Esophagus muscularis mucosa (tissue), 4 donors: ENCODE results near the gene UBE2G1. TPM values are rescaled to one million over a fixed set of nuclear protein-coding genes. Genes with fewer than 3 reads are reported as not detected.
A peak's percentile ranks its signal among the peaks of the same experiment; 100 is the strongest.

Source experiments
- DNase-seq: peaks from one replicate; pipeline ENCODE4 v3.0.0-alpha.2; 2017; ENCODE audit errors: extremely low spot score
- H3K27ac ChIP-seq, 4 donors: fragments of 200-600 bp; sonication (generic); replicated peaks in 1 of 4; 1 replicate in 3 of 4; 2 replicates in 1 of 4; pipeline ENCODE4 v1.5.1; 2016 to 2019; ENCODE audit warnings: mild to moderate bottlenecking in 1 of 4
- H3K27me3 ChIP-seq, 4 donors: fragments of 200-600 bp; sonication (generic); one replicate each; pipeline versions ENCODE4 v1.5.1 to v1.6.0; 2016 to 2019
- H3K36me3 ChIP-seq, 4 donors: fragments of 200-600 bp; sonication (generic); one replicate each; pipeline ENCODE4 v1.5.1; 2016 to 2019
- H3K4me1 ChIP-seq, 4 donors: fragments of 200-600 bp; sonication (generic); one replicate each; pipeline ENCODE4 v1.5.1; 2016 to 2019
- H3K4me3 ChIP-seq, 4 donors: fragments of 200-600 bp; sonication (generic); 1 replicate in 2 of 4; 2 replicates in 2 of 4; pipeline ENCODE4 v1.5.1; 2016 to 2019; ENCODE audit warnings: mild to moderate bottlenecking in 4 of 4, moderate library complexity in 1 of 4
- H3K9me3 ChIP-seq, 4 donors: fragments of 200-600 bp; sonication (generic); 1 replicate in 3 of 4; 2 replicates in 1 of 4; pipeline ENCODE4 v1.5.1; 2016 to 2019
- EP300 ChIP-seq: sonication (generic); formaldehyde crosslinking; IDR thresholded peaks from one replicate; pipeline ENCODE4 v1.6.1; 2017; ENCODE audit warnings: antibody characterized with exemption
- POLR2A ChIP-seq: fragments of 450-650 bp; IDR thresholded peaks from one replicate; pipeline ENCODE4 v1.6.1; 2017; ENCODE audit warnings: antibody characterized with exemption, moderate library complexity, mild to moderate bottlenecking, low read depth
- POLR2AphosphoS5 ChIP-seq, 2 donors: sonication (generic); formaldehyde crosslinking; IDR thresholded peaks; one replicate each; pipeline ENCODE4 v1.6.1; 2017; ENCODE audit warnings: antibody characterized with exemption in 2 of 2
- WGBS: methylation state at CpG from one replicate; pipeline ENCODE4 v1.1.5; 2018; 5-methylcytosine and 5-hydroxymethylcytosine counted together
- intact Hi-C: fragments of 100-400 bp; cut with DNase I; formaldehyde crosslinking; loops from one replicate; pipeline ENCODE4 v1.15.1; 2023
- total RNA-seq, 4 donors: library from RNA; depleted of rRNA; stranded (reverse); fragments of >200 nt; gene quantifications; one replicate each; pipeline versions ENCODE4 v1.1.0 to v1.2.1, GENCODE V29; 2016
- TF ChIP-seq, protein P1 (sequence below), 3 experiments: fragments of 200-600 bp in 2 of 3; fragments of 450-650 bp in 1 of 3; sonication (generic) in 2 of 3; IDR thresholded peaks; one replicate each; pipeline ENCODE4 v1.5.1; 2017 to 2019; ENCODE audit warnings: antibody characterized with exemption in 3 of 3, mild to moderate bottlenecking in 2 of 3, moderate library complexity in 1 of 3

The UBE2G1 gene
- total RNA-seq, 4 donors from 2014 or later, result 53.7 to 84.3 (median 61.2) TPM

DNA sequence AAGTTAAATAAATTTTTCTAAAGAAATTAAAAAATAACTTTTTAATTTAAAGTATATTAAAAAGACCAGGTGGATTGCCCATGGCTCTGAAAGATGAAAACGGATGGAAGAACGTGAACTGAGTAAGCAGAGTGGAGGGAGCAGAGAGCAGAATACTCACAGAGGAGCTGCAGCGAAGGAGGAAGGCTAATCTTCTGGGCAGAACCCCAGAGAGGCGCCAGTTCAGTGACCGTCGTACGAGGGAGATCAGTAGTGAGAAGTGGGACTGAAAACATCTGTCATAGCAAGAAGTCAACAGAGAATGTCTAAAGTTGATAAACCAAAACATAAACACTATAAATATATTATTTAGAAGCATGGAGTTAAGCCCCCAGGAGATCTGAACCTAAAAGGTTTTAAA, 34.9 kb downstream of the UBE2G1 start:
- Histone ChIP-seq H3K36me3 (no peaks in the 10 kb centered on the region), H3K4me3 (no peak overlapping the region), H3K4me1 (peaks cover 42 to 83% (median 80%) of the 10 kb centered on the region in 4 donors), H3K27me3 (no peaks in the 10 kb centered on the region), H3K9me3 (no peaks in the 10 kb centered on the region), H3K27ac (peak overlapping the region in 1 of 4 donors; percentile 29)
- no peak for DNase-seq
- no peak for TF ChIP-seq POLR2AphosphoS5 (IDR thresholded peaks at IDR 0.05)
- no peak for TF ChIP-seq POLR2A
- no peak for TF ChIP-seq EP300
- TF ChIP-seq, protein P1, sequence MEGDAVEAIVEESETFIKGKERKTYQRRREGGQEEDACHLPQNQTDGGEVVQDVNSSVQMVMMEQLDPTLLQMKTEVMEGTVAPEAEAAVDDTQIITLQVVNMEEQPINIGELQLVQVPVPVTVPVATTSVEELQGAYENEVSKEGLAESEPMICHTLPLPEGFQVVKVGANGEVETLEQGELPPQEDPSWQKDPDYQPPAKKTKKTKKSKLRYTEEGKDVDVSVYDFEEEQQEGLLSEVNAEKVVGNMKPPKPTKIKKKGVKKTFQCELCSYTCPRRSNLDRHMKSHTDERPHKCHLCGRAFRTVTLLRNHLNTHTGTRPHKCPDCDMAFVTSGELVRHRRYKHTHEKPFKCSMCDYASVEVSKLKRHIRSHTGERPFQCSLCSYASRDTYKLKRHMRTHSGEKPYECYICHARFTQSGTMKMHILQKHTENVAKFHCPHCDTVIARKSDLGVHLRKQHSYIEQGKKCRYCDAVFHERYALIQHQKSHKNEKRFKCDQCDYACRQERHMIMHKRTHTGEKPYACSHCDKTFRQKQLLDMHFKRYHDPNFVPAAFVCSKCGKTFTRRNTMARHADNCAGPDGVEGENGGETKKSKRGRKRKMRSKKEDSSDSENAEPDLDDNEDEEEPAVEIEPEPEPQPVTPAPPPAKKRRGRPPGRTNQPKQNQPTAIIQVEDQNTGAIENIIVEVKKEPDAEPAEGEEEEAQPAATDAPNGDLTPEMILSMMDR (IDR thresholded peaks at IDR 0.05), result no peak
- intact Hi-C loops, result no loop called here
- WGBS, result 62% methylated on average over 7 of the region's 7 CpGs

DNA sequence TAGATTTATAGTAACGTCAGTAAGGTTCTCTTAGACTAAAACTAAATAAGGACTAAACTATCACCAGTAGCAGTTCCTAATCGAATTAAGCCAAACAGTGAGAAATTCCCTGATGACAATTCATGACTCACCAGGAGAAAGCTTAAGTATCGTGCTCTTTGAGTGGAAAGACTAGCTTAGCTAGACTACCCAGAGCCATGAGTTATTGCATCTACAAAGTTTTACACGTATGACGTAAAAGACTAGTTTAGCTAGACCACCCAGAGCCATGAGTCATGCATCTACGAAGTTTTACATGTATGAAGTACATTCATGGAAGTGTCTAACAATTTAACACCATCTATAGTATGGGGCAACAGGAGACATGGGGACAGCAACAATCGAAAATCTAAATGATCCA, 36.6 kb downstream of the UBE2G1 start:
- peaks cover 38 to 72% (median 67%) of the 10 kb centered on the region in 4 donors for H3K4me1 ChIP-seq
- H3K27me3 ChIP-seq, result no peaks in the 10 kb centered on the region
- H3K36me3 ChIP-seq, result no peaks in the 10 kb centered on the region
- intact Hi-C loops, result no loop called here
- 51% methylated on average over 7 of the region's 7 CpGs for WGBS
- TF ChIP-seq POLR2AphosphoS5 (IDR thresholded peaks at IDR 0.05) (no peak), POLR2A (no peak), EP300 (no peak)
- TF ChIP-seq, protein P1 (IDR thresholded peaks at IDR 0.05), result no peak
- H3K27ac ChIP-seq, result no peak overlapping the region
- H3K4me3 ChIP-seq, result no peak overlapping the region
- DNase-seq, result no peak
- no peaks in the 10 kb centered on the region for H3K9me3 ChIP-seq

DNA sequence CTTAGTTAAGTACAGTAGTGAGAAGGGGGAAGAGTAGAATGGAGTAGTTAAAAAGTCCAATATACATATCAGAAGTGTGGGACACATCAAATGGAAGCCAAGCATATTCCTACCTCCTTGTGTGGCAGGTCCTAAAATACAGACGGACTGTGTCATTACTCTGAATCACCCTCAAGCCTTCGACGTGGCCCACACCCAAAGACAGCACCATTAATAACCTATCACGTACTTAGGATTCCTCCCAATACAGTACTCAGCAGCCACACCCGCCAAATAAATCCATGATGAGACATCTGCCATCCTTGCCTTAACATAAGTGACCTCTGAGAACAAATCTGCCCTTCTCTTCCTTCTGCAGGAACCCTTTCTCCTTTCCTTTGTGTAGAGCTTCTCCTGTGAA, 38.9 kb downstream of the UBE2G1 start:
- no peak overlapping the region for H3K4me3 ChIP-seq
- H3K4me1 ChIP-seq, result peaks cover 30 to 65% (median 55%) of the 10 kb centered on the region in 4 donors
- peak in 1 of 2 donors; percentile 16 for TF ChIP-seq POLR2AphosphoS5 (IDR thresholded peaks at IDR 0.05)
- TF ChIP-seq, protein P1 (IDR thresholded peaks at IDR 0.05), result no peak
- 61% methylated on average over 5 of the region's 5 CpGs for WGBS
- intact Hi-C loops, result no loop called here
- H3K27me3 ChIP-seq, result no peaks in the 10 kb centered on the region
- H3K9me3 ChIP-seq, result no peaks in the 10 kb centered on the region
- no peaks in the 10 kb centered on the region for H3K36me3 ChIP-seq
- H3K27ac ChIP-seq, result peak overlapping the region in 1 of 4 donors; percentile 12
- no peak for DNase-seq

DNA sequence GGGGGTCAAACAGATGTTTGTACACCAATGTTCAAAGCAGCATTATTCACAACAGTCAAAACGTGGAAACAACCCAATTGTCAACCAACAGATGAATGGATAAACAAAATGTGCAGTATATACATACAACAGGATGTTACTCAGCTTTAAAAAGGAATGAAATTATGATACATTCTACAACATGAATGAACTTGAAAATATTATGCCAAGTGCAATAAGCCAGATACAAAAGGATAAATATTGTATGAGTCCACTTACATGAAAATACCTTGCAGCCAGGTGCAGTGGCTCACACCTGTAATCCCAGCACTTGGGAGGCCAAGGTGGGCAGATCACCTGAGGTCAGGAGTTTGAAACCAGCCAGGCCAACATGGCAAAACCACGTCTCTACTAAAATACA, 39.9 kb downstream of the UBE2G1 start:
- no peak overlapping the region for H3K27ac ChIP-seq
- no peaks in the 10 kb centered on the region for H3K36me3 ChIP-seq
- no peaks in the 10 kb centered on the region for H3K27me3 ChIP-seq
- DNase-seq, result no peak
- 83% methylated on average over 2 of the region's 2 CpGs for WGBS
- H3K4me3 ChIP-seq, result no peak overlapping the region
- peaks cover 24 to 61% (median 55%) of the 10 kb centered on the region in 4 donors for H3K4me1 ChIP-seq
- intact Hi-C loops, result no loop called here
- no peaks in the 10 kb centered on the region for H3K9me3 ChIP-seq
- TF ChIP-seq POLR2A (no peak), EP300 (no peak), POLR2AphosphoS5 (IDR thresholded peaks at IDR 0.05) (no peak)
- TF ChIP-seq, protein P1 (IDR thresholded peaks at IDR 0.05), result no peak

DNA sequence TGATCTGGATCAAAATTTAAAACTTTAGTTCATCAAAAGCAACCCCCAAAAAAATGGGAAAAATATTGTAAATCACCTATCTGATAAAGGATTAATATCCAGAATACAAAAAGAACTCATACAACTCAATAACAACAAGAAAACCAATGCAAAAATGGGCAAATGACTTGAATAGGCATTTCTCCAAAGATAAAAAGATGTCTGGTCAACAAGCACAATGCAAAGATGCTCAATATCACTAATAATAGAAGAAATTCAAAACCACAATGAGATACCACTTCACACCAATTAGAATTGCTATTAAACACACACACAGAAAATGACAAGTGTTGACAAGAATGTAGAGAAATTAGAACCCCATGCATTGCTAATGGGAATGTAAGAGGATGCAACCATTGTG, 40.4 kb downstream of the UBE2G1 start:
- no peak overlapping the region for H3K4me3 ChIP-seq
- H3K4me1 ChIP-seq, result peaks cover 20 to 60% (median 54%) of the 10 kb centered on the region in 4 donors
- TF ChIP-seq POLR2A, result no peak
- no peak for TF ChIP-seq EP300
- TF ChIP-seq POLR2AphosphoS5 (IDR thresholded peaks at IDR 0.05), result no peak
- TF ChIP-seq, protein P1 (IDR thresholded peaks at IDR 0.05), result no peak
- intact Hi-C loops, result no loop called here
- H3K27ac ChIP-seq, result no peak overlapping the region
- no peaks in the 10 kb centered on the region for H3K36me3 ChIP-seq
- DNase-seq, result no peak
- no peaks in the 10 kb centered on the region for H3K9me3 ChIP-seq
- H3K27me3 ChIP-seq, result no peaks in the 10 kb centered on the region
